HepG2 (cell line): ENCODE measurements around the gene MOB3C. TPM values are rescaled to one million over a fixed set of nuclear protein-coding genes. Genes with fewer than 3 reads are reported as not detected.

Source experiments
- ATAC-seq: fragments of 200-7000 bp; cut with Tn5 transposase; 3 replicates; pipeline ENCODE4 v1.9.1; 2020; ENCODE audit warnings: mild to moderate bottlenecking, moderate library complexity
- BruUV-seq: library from RNA; stranded (reverse); fragments of 400-500 nt; replicated peaks from 2 replicates; lab custom pipeline; 2021; lab: Mats Ljungman, UMichigan
- CTCF ChIA-PET: fragments of 300-600 bp; formaldehyde crosslinking; extraction: SDS; loops from one replicate; lab custom pipeline; 2021; ENCODE audit warnings: low total read pairs, inconsistent platforms, low intra/inter-chr PET ratio; lab: Yijun Ruan, JAX
- POLR2A ChIA-PET: fragments of 350-600 bp; sonication (Branson Sonifier 250); formaldehyde crosslinking; loops from one replicate; lab custom pipeline; 2020; ENCODE audit warnings: antibody characterized with exemption, inconsistent platforms; lab: Yijun Ruan, JAX
- DNase-seq: peaks from one replicate; pipeline ENCODE4 v3.0.0-alpha.2; 2015; ENCODE audit warnings: low spot score
- FAIRE-seq: peaks from 3 replicates; lab custom pipeline; 2011; peaks lifted over from hg19 to GRCh38; lab: Jason Lieb, UNC
- H2AFZ ChIP-seq: one replicate; pipeline ENCODE4 v1.6.1; 2011; ENCODE audit warnings: low read length, inconsistent platforms
- H3K27ac ChIP-seq: fragments of 300-600 bp; 3 replicates; pipeline ENCODE4 v1.8.0; 2011; ENCODE audit warnings: mixed run types, mild to moderate bottlenecking, mixed read lengths, low read length, inconsistent platforms; ENCODE audit not compliant: insufficient read depth; ENCODE audit errors: extremely low read length
- H3K27me3 ChIP-seq, 2 experiments: fragments of 200-600 bp in 1 of 2; 2 replicates in 1 of 2; 3 replicates in 1 of 2; pipeline versions ENCODE4 v1.6.0 to v1.8.0; 2011; ENCODE audit warnings: low read length in 2 of 2, mild to moderate bottlenecking in 2 of 2, moderate library complexity in 2 of 2, inconsistent platforms in 1 of 2; ENCODE audit not compliant: insufficient read depth in 2 of 2, control insufficient read depth in 1 of 2
- H3K36me3 ChIP-seq, 2 experiments: fragments of 200-600 bp in 1 of 2; replicated peaks in 1 of 2; 2 replicates in 1 of 2; 3 replicates in 1 of 2; pipeline versions ENCODE4 v1.5.1 to v1.8.0; 2011; ENCODE audit warnings: low read length in 2 of 2, inconsistent platforms in 1 of 2; ENCODE audit not compliant: insufficient read depth in 2 of 2, control insufficient read depth in 1 of 2
- H3K4me1 ChIP-seq: 2 replicates; pipeline ENCODE4 v1.5.1; 2012; ENCODE audit warnings: low read length, inconsistent platforms; ENCODE audit not compliant: insufficient read depth
- H3K4me2 ChIP-seq: 2 replicates; pipeline ENCODE4 v1.6.0; 2011; ENCODE audit warnings: low read depth, low read length, inconsistent platforms
- H3K4me3 ChIP-seq, 3 experiments: fragments of 200-600 bp in 1 of 3; sonication (generic), shearing (Covaris generic) in 1 of 3; replicated peaks in 1 of 3; 2 replicates each; pipeline ENCODE4 v1.5.1; 2011 to 2016; ENCODE audit warnings: low read length in 3 of 3, inconsistent platforms in 2 of 3, low read depth in 2 of 3, mild to moderate bottlenecking in 2 of 3, control low read depth in 1 of 3, mixed read lengths in 1 of 3; ENCODE audit not compliant: insufficient read depth in 1 of 3
- H3K79me2 ChIP-seq: one replicate; pipeline ENCODE4 v1.6.1; 2011; ENCODE audit warnings: low read length, inconsistent platforms; ENCODE audit not compliant: insufficient read depth
- H3K9ac ChIP-seq: 2 replicates; pipeline ENCODE4 v1.6.0; 2011; ENCODE audit warnings: mild to moderate bottlenecking, low read depth, low read length, inconsistent platforms; ENCODE audit not compliant: insufficient read depth
- H3K9me3 ChIP-seq: 2 replicates; pipeline ENCODE4 v1.5.1; 2012; ENCODE audit warnings: mild to moderate bottlenecking, low read length
- H4K20me1 ChIP-seq: 2 replicates; pipeline ENCODE4 v1.6.0; 2011; ENCODE audit warnings: inconsistent platforms, mild to moderate bottlenecking, low read length, moderate library complexity; ENCODE audit not compliant: insufficient read depth
- ATF6 ChIP-seq: sonication (generic); formaldehyde crosslinking; conservative IDR thresholded peaks from 2 replicates; pipeline ENCODE4 v1.4.0; 2020; ENCODE audit warnings: missing genetic modification reagents
- FOXM1 ChIP-seq: sonication (generic); formaldehyde crosslinking; IDR thresholded peaks from 2 replicates; pipeline ENCODE4 v1.5.0; 2020; ENCODE audit warnings: missing genetic modification reagents
- KAT2B ChIP-seq: fragments of 150-350 bp; IDR thresholded peaks from 2 replicates; pipeline ENCODE4 v1.6.1; 2014; ENCODE audit warnings: low read depth, low read length, borderline replicate concordance
- MATR3 ChIP-seq: sonication (generic); formaldehyde crosslinking; IDR thresholded peaks from 2 replicates; pipeline ENCODE4 v1.4.0; 2020; ENCODE audit warnings: missing genetic modification reagents
- MED13 ChIP-seq: sonication (generic); formaldehyde crosslinking; IDR thresholded peaks from 2 replicates; pipeline ENCODE4 v1.5.0; 2020; ENCODE audit warnings: missing genetic modification reagents
- MEIS2 ChIP-seq: sonication (generic); formaldehyde crosslinking; IDR thresholded peaks from 2 replicates; pipeline ENCODE4 v1.9.0; 2021; ENCODE audit warnings: mild to moderate bottlenecking, missing genetic modification reagents
- PHF5A ChIP-seq: IDR thresholded peaks from one replicate; pipeline ENCODE4 v1.6.1; 2018; ENCODE audit warnings: low read depth, missing genetic modification reagents; ENCODE audit not compliant: unreplicated experiment
- ZNF691 ChIP-seq: sonication (generic); formaldehyde crosslinking; IDR thresholded peaks from 2 replicates; pipeline ENCODE4 v1.4.0; 2020; ENCODE audit warnings: missing genetic modification reagents, low read depth, mild to moderate bottlenecking, borderline replicate concordance
- ZNF768 ChIP-seq: sonication (generic); formaldehyde crosslinking; IDR thresholded peaks from 2 replicates; pipeline ENCODE4 v1.4.0; 2020; ENCODE audit warnings: missing genetic modification reagents
- WGBS: methylation state at CpG from one replicate; pipeline ENCODE4 v1.1.6; 2017; ENCODE audit warnings: low lambda C conversion rate; 5-methylcytosine and 5-hydroxymethylcytosine counted together
- in situ Hi-C: cut with HindIII; loops from 2 replicates; pipeline ENCODE4 v1.10.0; 2017; ENCODE audit warnings: low pct_unique_long_range_greater_than_20kb; ENCODE audit not compliant: extremely low pct_ligation_motif_present
- intact Hi-C: fragments of 100-400 bp; cut with micrococcal nuclease; formaldehyde crosslinking; loops from one replicate; pipeline ENCODE4 v1.10.0; 2022; ENCODE audit not compliant: unreplicated experiment
- polyA plus RNA-seq, 8 experiments: library from polyadenylated mRNA; depleted of rRNA in 3 of 8; stranded (reverse) in 7 of 8; unstranded in 1 of 8; fragments of >200 nt; fragmentation: Illumina TruSeq in 4 of 8; extraction: Trizol in 4 of 8; gene quantifications; 2 replicates each; pipeline versions ENCODE4 v1.2.1 to v1.2.3, GENCODE V29; 2011 to 2016; ENCODE audit warnings: low read depth in 4 of 8, missing spikeins in 1 of 8, mixed read lengths in 1 of 8; ENCODE audit not compliant: insufficient read depth in 1 of 8
- total RNA-seq, 5 experiments: library from RNA; depleted of rRNA; stranded (reverse); fragments of >200 nt; fragmentation: Illumina TruSeq; extraction: Trizol; gene quantifications; 2 replicates each; pipeline ENCODE4 v1.2.3, GENCODE V29; 2016; ENCODE audit warnings: low read depth in 1 of 5

Gene MOB3C
- total and polyA plus RNA-seq, 2 of the 13 experiments (the other 11 are each of a cell fraction or from before 2014, with no cell fraction given) = 3.5 to 4.1 TPM

- TF ChIP-seq ZNF691 (no peak), ATF6 (CRISPR knock-in tag) (no peak), MATR3 (CRISPR knock-in tag) (no peak), FOXM1 (no peak)
- TF ChIP-seq, all 625 proteins: peak for 0
Measured at GRCh38 chr1:46621930-46622329, 5.3 kb upstream of the MOB3C start (continued).

- no peak overlapping the region for H3K9ac ChIP-seq
- no peak overlapping the region for H2AFZ ChIP-seq
- no peaks in the 10 kb centered on the region for H3K9me3 ChIP-seq
- no peaks in the 10 kb centered on the region for H4K20me1 ChIP-seq
- ChIA-PET POLR2A (no interaction called here), CTCF (no interaction called here)
- no peaks in the 10 kb centered on the region; a peak in 1 of 5 replicates for H3K27me3 ChIP-seq
- FAIRE-seq (no peak), DNase-seq (no peak), ATAC-seq (no peak)
- H3K36me3 ChIP-seq = no peaks in the 10 kb centered on the region
- no peak overlapping the region for H3K4me3 ChIP-seq
- no peak for TF ChIP-seq MED13 (CRISPR knock-in tag)
- no peak for TF ChIP-seq MEIS2 (CRISPR knock-in tag)
- no peak for TF ChIP-seq PHF5A (CRISPR knock-in tag)
- TF ChIP-seq ZNF768 = peak; percentile 82
- no peak for TF ChIP-seq KAT2B
- no peak overlapping the region for H3K27ac ChIP-seq
- H3K4me1 ChIP-seq = peaks cover 47% of the 10 kb centered on the region
- intact Hi-C loops = loop anchor here (10.0 kb wide), 1 partner anchor 45 kb away; the partner anchor contains the start of gene ATPAF1
- no TSS peak for BruUV-seq
- no peaks in the 10 kb centered on the region for H3K79me2 ChIP-seq
- 96% methylated on average over 4 of the region's 5 CpGs for whole genome bisulfite sequencing
- in situ Hi-C loops = loop anchor here (5.0 kb wide), 1 partner anchor 103 kb away; no protein-coding TSS in a partner anchor
- H3K4me2 ChIP-seq = no peak overlapping the region
Measured at GRCh38 chr1:46619656-46620258, 3.1 kb upstream of the MOB3C start.
